Measurements from ENCODE around the gene ANXA2R. TPM values are rescaled to one million over a fixed set of nuclear protein-coding genes. Genes with fewer than 3 reads are reported as not detected.
A peak's percentile ranks its signal among the peaks of the same experiment; 100 is the strongest.
"Not testable (repeated sequence)": the region's sequence is repeated elsewhere in the genome, so short reads cannot be mapped to it uniquely, and the experiment has no call there.

The ANXA2R gene
- total and polyA plus RNA-seq, 2 experiments from 2014 or later: 0.93 to 4.5 TPM

DNA sequence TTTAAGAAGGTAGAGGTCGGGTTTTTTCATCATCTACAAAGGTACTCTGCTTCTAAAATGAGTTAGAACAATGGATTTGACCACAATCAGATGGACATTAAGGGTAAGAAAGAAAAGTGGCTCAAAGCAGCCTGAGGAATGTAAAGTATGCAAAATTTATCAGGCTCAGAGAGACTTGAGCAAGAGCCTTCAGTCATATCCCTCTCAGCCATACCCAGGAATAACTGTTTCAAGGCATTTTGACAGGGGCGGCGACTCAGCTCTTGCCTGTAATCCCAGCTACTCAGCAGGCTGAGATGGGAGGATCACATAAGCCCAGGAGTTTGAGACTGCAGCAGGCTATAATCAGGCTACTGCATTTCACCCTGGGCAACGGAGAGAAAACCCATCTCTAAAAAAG is 38.8 kb upstream of the ANXA2R start:
- H3K4me2 ChIP-seq: no peak overlapping the region
- peak; percentile 27 for DNase-seq (ENCODE audit: low spot score)
- H3K4me3 ChIP-seq: no peak overlapping the region
- peak overlapping the region; percentile 74 for H3K27ac ChIP-seq
- H2AFZ ChIP-seq: no peak overlapping the region
- H3K36me3 ChIP-seq (replicated peaks; ENCODE audit: insufficient read depth, low read depth): no peaks in the 10 kb centered on the region
- no peaks in the 10 kb centered on the region for H3K9me3 ChIP-seq (ENCODE audit: low read depth)
- WGBS (ENCODE audit: low lambda C conversion rate, missing lambda C conversion rate): 71% methylated on average over 4 of the region's 4 CpGs
- H4K20me1 ChIP-seq (ENCODE audit: insufficient read depth, poor library complexity, severe bottlenecking): no peaks in the 10 kb centered on the region
- no peak for TF ChIP-seq EZH2phosphoT487 (IDR thresholded peaks at IDR 0.05; ENCODE audit: low read depth, severe bottlenecking, unreplicated experiment)
- H3K27me3 ChIP-seq: no peaks in the 10 kb centered on the region
- H3K79me2 ChIP-seq: peaks cover 21% of the 10 kb centered on the region
- H3K4me1 ChIP-seq (ENCODE audit: insufficient read depth): peaks cover 7% of the 10 kb centered on the region
- no peaks in the 10 kb centered on the region for H3K9me2 ChIP-seq (replicated peaks; ENCODE audit: insufficient read depth)

DNA sequence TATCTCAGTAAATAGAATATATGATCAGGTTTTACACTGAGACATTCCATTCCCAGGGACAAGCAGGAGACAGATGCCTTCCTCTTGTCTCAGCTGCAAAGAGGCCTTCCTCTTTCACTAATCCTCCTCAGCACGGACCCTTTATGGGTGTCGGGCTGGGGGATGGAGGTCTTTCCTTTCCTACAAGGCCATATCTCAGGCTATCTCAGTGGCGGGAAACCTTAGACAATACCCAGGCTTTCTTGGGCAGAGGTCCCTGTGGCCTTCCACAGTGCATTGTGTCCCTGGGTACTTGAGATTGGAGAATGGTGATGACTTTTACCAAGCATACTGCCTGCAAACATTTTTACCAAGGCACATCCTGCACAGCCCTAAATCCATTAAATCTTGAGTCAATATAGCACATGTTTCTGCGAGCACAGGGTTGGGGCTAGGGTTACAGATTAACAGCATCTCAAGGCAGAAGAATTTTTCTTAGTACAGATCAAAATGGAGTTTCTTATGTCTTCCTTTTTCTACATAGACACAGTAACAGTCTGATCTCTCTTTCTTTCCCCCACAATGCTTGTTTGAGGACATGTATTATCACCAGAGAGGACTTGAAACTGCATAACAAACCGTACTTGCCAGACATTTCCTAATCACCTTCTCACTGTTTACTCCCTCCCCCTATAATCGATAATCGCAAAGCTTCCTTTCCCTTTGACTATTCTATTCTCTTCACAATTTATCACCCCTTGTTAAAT is 37.5 kb upstream of the ANXA2R start:
- WGBS (ENCODE audit: low lambda C conversion rate, missing lambda C conversion rate): 48% methylated on average over 7 of the region's 7 CpGs
- peaks cover 33% of the 10 kb centered on the region for H3K79me2 ChIP-seq
- DNase-seq (ENCODE audit: low spot score); H3K27me3 ChIP-seq; H3K9me2 ChIP-seq (replicated peaks; ENCODE audit: insufficient read depth); H4K20me1 ChIP-seq (ENCODE audit: insufficient read depth, poor library complexity, severe bottlenecking); H3K4me3 ChIP-seq; H3K4me1 ChIP-seq (ENCODE audit: insufficient read depth); H2AFZ ChIP-seq; H3K36me3 ChIP-seq (replicated peaks; ENCODE audit: insufficient read depth, low read depth); H3K9me3 ChIP-seq (ENCODE audit: low read depth): not testable (repeated sequence)
- H3K4me2 ChIP-seq: peak overlapping the region; percentile 54
- H3K27ac ChIP-seq: peak overlapping the region; percentile 74

DNA sequence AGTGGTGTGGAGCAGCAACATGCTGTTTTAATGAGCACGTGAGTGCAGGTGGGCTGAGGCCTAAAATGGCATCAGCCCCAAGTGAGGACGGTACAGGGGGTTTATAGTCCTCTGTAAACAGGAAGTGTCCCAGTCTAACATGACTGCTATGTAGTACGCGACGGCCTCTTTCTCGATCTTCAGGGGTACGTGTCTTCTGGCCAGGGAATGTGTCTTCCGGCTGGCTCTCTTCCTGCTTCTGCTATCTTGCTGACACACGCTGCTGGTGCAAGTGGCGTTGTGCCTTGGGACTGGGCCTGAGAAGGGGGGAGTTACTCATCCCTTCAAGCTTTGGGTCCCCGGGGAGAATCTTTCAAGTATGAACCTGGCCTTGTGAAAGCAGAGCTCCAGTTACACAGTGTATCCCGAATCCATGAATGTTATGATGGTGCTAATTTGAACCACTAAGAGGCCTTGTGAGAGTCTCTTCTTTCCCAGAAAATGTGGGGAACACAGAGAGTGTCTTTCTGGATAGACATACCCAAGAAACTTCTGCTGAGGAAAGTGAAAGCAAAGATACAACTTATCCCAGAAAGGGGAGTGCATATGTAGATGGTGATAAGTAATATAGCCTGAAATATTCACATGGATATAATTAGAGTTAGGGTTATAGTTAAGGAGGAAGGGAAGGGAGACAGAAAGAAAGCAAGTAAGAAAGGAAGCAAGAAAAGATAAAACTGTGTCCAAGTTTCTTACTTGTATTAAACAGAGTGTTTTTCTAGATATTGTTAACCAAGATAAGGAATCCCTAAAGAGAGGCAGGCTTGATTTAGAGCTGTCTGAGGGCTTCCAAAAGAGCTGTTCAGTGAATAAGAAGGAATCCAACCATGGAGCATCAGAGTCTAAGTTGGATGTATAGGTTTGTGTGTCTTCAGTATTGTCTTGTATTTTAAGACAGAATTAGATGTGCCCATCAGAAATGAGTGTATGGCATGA is 35.5 kb upstream of the ANXA2R start:
- H3K27ac ChIP-seq: peak overlapping the region; percentile 54
- no peak for TF ChIP-seq EZH2 (IDR thresholded peaks at IDR 0.05; ENCODE audit: borderline replicate concordance)
- TF ChIP-seq CTCF (IDR thresholded peaks at IDR 0.05; ENCODE audit: poor library complexity): no peak
- no peak for TF ChIP-seq EZH2phosphoT487 (IDR thresholded peaks at IDR 0.05; ENCODE audit: low read depth, severe bottlenecking, unreplicated experiment)
- H3K4me2 ChIP-seq: peak overlapping the region; percentile 5
- H3K4me1 ChIP-seq (ENCODE audit: insufficient read depth): peaks cover 7% of the 10 kb centered on the region
- no peak for DNase-seq (ENCODE audit: low spot score)
- no peaks in the 10 kb centered on the region for H3K9me2 ChIP-seq (replicated peaks; ENCODE audit: insufficient read depth)
- H3K36me3 ChIP-seq (replicated peaks; ENCODE audit: insufficient read depth, low read depth): no peaks in the 10 kb centered on the region
- no peaks in the 10 kb centered on the region for H3K27me3 ChIP-seq
- H3K79me2 ChIP-seq: peaks cover 48% of the 10 kb centered on the region
- no peak overlapping the region for H2AFZ ChIP-seq
- H4K20me1 ChIP-seq (ENCODE audit: insufficient read depth, poor library complexity, severe bottlenecking): no peaks in the 10 kb centered on the region
- H3K4me3 ChIP-seq: no peak overlapping the region
- H3K9me3 ChIP-seq (ENCODE audit: low read depth): no peaks in the 10 kb centered on the region
- 86% methylated on average over 12 of the region's 12 CpGs for WGBS (ENCODE audit: low lambda C conversion rate, missing lambda C conversion rate)

DNA sequence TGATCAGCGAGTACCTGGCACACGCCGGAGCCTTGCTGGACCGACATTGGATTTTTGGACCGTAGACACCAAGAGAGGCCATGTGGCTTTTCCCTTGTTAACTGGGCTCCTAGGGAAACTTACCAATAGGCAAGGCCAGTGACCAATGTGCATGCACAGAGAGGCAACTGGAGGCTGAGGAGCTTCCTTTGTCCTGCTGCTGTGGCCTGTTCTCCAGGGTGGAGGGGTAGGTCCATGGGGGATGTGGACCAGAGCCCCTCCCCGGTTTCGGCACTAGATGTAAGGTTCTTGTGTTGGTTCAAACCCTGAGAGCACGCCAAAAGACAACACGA is 34.8 kb upstream of the ANXA2R start:
- no peak overlapping the region for H3K4me3 ChIP-seq
- H2AFZ ChIP-seq: no peak overlapping the region
- no peak for DNase-seq (ENCODE audit: low spot score)
- no peaks in the 10 kb centered on the region for H3K9me3 ChIP-seq (ENCODE audit: low read depth)
- TF ChIP-seq EZH2phosphoT487 (IDR thresholded peaks at IDR 0.05; ENCODE audit: low read depth, severe bottlenecking, unreplicated experiment): no peak
- no peak for TF ChIP-seq CTCF (IDR thresholded peaks at IDR 0.05; ENCODE audit: poor library complexity)
- TF ChIP-seq EZH2 (IDR thresholded peaks at IDR 0.05; ENCODE audit: borderline replicate concordance): no peak
- H3K79me2 ChIP-seq: peaks cover 54% of the 10 kb centered on the region
- no peak overlapping the region for H3K4me2 ChIP-seq
- H3K27ac ChIP-seq: peak overlapping the region; percentile 54
- no peaks in the 10 kb centered on the region for H3K9me2 ChIP-seq (replicated peaks; ENCODE audit: insufficient read depth)
- peaks cover 7% of the 10 kb centered on the region for H3K4me1 ChIP-seq (ENCODE audit: insufficient read depth)
- 94% methylated on average over 9 of the region's 9 CpGs for WGBS (ENCODE audit: low lambda C conversion rate, missing lambda C conversion rate)
- H4K20me1 ChIP-seq (ENCODE audit: insufficient read depth, poor library complexity, severe bottlenecking): no peaks in the 10 kb centered on the region
- H3K36me3 ChIP-seq (replicated peaks; ENCODE audit: insufficient read depth, low read depth): no peaks in the 10 kb centered on the region
- H3K27me3 ChIP-seq: no peaks in the 10 kb centered on the region
